ENCODE results near the gene PTPN11.

PTPN11 gene

DNA sequence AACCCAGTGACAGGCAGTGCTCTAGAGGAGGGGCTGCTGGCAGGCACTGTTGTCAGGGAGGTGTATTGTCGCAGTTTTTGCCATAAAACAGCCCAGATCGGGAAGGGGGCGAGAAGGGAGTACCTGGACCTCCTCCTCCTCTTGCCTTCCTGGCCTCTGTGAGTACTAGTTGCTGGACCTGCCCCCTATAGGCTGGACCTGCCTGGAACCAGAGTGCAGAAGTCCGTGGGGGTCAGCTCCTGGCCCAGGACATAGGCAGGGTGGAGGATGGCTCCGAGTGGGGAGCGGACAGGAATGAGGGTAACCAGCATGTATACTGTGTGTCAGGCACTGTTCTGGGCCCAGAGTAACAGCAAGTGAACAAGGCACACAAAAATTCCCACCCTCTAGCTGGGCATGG, 116.3 kb downstream of the PTPN11 start:
- no peak for DNase-seq (ENCODE audit: low read depth)
- TF ChIP-seq CTCF (conservative IDR thresholded peaks at IDR 0.05; ENCODE audit: low read depth, low read length) = no peak
- H3K4me3 ChIP-seq (ENCODE audit: low read depth, low read length) = no peak overlapping the region

GRCh38 chr12:112535637-112536366, 117.1 kb downstream of the PTPN11 start:
- no peak for DNase-seq (ENCODE audit: low read depth)
- no peak for TF ChIP-seq CTCF (conservative IDR thresholded peaks at IDR 0.05; ENCODE audit: low read depth, low read length)

DNA sequence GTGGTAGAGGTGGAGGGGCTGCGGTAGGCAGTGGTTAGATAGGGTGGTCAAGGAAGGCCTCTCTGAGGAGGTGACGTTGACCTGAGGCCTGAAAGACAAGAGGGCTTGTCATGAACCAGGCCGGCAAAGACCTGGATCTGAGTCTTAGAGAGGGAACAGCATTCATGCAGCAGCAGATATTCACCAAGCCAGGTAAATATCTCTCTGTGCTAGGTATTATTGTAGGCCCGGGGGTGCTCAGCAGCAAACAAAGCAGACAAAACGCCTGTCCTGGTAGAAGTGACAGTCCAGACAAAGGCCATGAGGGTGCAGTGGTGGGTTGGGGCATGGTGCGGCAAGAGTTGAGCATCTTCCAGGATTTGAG, 117.6 kb downstream of the PTPN11 start:
- no peak for DNase-seq (ENCODE audit: low read depth)
- H3K4me3 ChIP-seq (ENCODE audit: low read depth, low read length) = no peak overlapping the region
- no peak for TF ChIP-seq CTCF (conservative IDR thresholded peaks at IDR 0.05; ENCODE audit: low read depth, low read length)

More at GRCh38 chr12:112535637-112536366, 117.1 kb downstream of the PTPN11 start:
- no peak overlapping the region for H3K4me3 ChIP-seq (ENCODE audit: low read depth, low read length)

DNA sequence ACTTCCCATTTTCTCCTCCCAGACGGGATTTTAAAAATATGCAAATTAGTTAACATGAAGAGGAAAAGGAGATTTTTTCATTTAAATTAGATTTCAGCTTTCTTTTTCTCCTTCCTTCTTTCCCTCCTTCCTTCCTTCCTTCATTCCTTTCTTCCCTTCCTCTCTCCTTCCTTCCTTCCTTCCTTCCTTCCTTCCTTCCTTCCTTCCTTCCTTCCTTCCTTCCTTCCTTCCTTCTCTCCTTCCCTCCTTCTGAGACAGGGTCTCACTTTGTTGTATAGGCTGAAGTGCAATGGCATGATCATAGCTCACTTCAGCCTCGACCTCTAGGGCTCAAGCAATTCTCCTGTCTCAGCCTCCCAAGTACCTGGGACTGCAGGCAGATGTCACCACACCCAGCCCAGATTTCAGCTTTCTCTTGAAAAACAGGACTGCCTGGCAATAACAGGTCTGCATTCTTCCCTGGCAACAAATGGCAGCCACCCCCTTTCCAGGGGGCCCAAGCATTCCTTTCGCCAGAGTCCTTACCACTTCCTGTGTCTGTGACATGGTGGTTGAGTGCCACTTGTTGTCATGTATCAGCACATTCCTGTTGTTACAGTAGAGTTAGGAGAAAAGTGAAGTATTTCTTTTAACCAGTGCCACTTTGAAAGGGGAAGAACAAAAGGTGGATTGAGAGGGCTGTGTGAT, 119.1 kb downstream of the PTPN11 start:
- no peak for TF ChIP-seq CTCF (conservative IDR thresholded peaks at IDR 0.05; ENCODE audit: low read depth, low read length)
- DNase-seq (ENCODE audit: low read depth) = peak; percentile 12
- no peak overlapping the region for H3K4me3 ChIP-seq (ENCODE audit: low read depth, low read length)

- DNase-seq (ENCODE audit: low read depth) = no peak
- TF ChIP-seq CTCF (conservative IDR thresholded peaks at IDR 0.05; ENCODE audit: low read depth, low read length) = no peak
- no peak overlapping the region for H3K4me3 ChIP-seq (ENCODE audit: low read depth, low read length)
Observed at GRCh38 chr12:112538740-112539139, 120.0 kb downstream of the PTPN11 start.

DNA sequence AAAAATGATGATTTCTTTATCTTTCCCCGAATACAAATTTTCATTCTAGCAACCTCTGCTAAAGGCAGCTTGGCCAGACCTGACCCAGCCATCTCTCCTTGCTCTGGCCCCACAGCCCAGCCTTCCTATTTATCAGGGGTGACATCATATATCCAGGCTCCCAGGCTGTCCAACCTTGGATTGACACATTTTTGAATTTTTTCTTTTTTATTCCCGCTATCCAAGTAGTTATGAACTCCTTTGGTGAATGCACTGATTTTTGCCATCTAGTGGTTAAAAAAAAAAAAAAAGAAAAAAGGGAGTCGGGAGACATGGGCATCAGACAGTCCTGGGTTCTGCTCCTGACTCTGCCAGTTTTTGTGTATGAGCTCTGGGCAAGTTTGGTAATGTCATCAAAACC, 120.5 kb downstream of the PTPN11 start:
- no peak for TF ChIP-seq CTCF (conservative IDR thresholded peaks at IDR 0.05; ENCODE audit: low read depth, low read length)
- no peak overlapping the region for H3K4me3 ChIP-seq (ENCODE audit: low read depth, low read length)
- no peak for DNase-seq (ENCODE audit: low read depth)

- TF ChIP-seq CTCF (conservative IDR thresholded peaks at IDR 0.05; ENCODE audit: low read depth, low read length) = no peak
- no peak for DNase-seq (ENCODE audit: low read depth)
- H3K4me3 ChIP-seq (ENCODE audit: low read depth, low read length) = no peak overlapping the region
Observed at GRCh38 chr12:112540021-112540420, 121.3 kb downstream of the PTPN11 start.
